ENCODE results near the gene IPO4.
A peak's percentile ranks its signal among the peaks of the same experiment; 100 is the strongest.

IPO4 gene

GRCh38 chr14:24215495-24216344 is 27.1 kb upstream of the IPO4 start, which contains the start of gene MDP1:
MDP1 (minus strand) TSS chr14:24216066; CDS start chr14:24215955, 111 bp downstream.
- H3K27ac ChIP-seq = peak within 1 kb of the TSS; percentile 94
- TF ChIP-seq CTCF (conservative IDR thresholded peaks at IDR 0.05; ENCODE audit: low read depth) = peak; percentile 73
- ChIA-PET POLR2A (ENCODE audit: low non-redundant PET) (no interaction called here), CTCF (interaction anchor here (1.0 to 1.2 kb wide), 2 partner anchors 17 to 27 kb away, joined by 3 read pairs; partner anchors contain the start of genes GMPR2 and IPO4)
- peak; percentile 85 for DNase-seq (ENCODE audit: low spot score)

DNA sequence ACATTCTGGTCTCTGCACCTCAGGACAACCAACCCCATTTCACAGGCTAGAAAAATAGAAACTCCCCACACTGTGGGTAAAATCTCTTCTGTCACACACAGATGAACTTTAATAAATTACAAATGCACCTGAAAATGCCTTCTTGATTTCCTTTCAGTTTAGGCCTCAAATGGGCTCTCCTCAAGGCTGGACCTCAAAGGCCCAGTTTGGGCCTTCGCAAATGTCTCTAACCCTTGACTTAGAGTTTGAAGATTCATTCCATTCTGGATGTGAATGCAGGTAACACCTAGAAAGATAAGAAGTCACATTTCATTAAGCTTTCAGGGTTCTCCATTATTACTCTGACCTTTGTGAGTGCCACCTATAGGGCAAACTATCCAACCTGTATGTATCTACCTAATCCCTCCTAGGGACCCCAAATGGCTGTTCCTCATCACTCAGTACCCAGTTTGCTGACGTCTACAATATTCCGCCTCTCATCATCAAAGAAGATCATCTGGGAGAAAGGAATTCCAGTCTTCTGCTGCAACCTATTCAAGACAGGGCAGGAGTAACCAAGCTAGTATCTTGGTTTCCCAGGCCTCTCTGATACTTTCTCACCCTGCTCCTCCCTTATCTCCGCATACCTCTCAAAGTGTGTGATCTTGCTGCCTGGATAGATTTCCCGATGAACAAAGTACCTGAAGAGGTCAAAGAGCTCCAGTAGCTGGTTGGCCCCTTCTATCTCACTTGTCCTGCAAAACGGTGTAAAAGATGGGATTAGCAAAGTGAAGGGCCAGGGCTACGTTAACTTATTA is 25.4 kb upstream of the IPO4 start:
- POLR2A ChIA-PET (ENCODE audit: low non-redundant PET) = interaction anchor here (1.1 kb wide), 1 partner anchor 28 kb away, joined by 4 read pairs; no protein-coding TSS in a partner anchor
- no peak for DNase-seq (ENCODE audit: low spot score)
- no peak for TF ChIP-seq CTCF (conservative IDR thresholded peaks at IDR 0.05; ENCODE audit: low read depth)
- CTCF ChIA-PET = interaction anchor here (0.5 to 0.6 kb wide), 2 partner anchors 10 to 53 kb away, joined by 3 to 8 read pairs; partner anchors contain the start of gene IRF9
- peak overlapping the region; percentile 96 for H3K27ac ChIP-seq

DNA sequence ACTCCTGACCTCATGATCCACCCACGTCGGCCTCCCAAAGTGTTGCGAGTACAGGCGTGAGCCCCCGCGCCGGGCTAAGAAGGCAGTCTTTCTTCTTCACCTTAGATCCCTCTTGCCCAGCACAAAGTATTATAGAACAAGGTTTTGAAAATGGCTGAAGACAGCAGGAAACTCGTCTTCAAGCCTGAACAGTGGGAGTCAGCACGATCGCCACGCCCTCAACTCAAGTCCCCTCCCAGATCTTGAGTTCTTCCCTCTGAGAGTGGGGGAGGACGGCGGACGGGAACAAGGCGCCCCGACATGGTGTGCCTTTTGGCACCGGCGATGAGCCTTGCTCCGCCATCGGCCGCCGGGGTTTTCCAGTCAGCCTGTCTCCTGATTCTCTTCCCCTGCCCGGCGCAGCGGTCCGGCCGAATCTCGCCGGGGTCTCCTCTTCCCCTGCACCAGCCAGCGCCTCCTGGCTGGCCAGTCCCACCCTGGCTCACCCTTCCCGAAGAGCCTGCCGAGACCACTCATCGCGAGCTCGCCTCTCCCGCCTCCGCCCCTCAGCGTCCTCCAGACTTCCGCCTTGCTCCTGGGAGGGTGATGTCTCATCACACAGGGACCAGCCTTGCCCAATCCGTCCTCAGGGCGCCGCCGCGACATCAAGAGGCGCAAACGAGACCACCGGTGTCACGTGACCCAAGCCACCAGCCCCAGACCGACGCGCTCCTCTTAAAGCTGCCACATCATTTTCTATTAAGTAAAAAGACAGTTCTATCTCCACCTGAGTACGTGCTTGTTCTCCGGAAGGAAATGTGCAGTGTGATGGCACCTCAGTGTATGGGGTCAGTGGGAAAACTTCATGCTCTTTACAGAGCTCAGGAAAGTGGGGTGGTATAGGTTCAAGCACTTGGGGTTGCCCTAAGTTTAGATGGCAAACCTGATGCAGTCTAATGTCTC is 24.6 kb upstream of the IPO4 start, which contains the start of gene CHMP4A:
Gene CHMP4A (minus strand): TSS at position 565 of the 942 bp plus-strand sequence. CDS start 49 bp downstream, at position 516.
- DNase-seq (ENCODE audit: low spot score) = peak; percentile 97
- no peak for TF ChIP-seq CTCF (conservative IDR thresholded peaks at IDR 0.05; ENCODE audit: low read depth)
- ChIA-PET POLR2A (ENCODE audit: low non-redundant PET) (no interaction called here), CTCF (interaction anchor here (1.4 kb wide), 1 partner anchor 18 kb away, joined by 4 read pairs; the partner anchor contains the start of gene TM9SF1)
- H3K27ac ChIP-seq = peak within 1 kb of the TSS; percentile 96

GRCh38 chr14:24211311-24211710 is 22.7 kb upstream of the IPO4 start:
- no peak for DNase-seq (ENCODE audit: low spot score)
- no peak for TF ChIP-seq CTCF (conservative IDR thresholded peaks at IDR 0.05; ENCODE audit: low read depth)
- H3K27ac ChIP-seq = 0 out of 2 replicates have a peak overlapping the region, but pooled peaks have one; percentile 2
- ChIA-PET CTCF (no interaction called here), POLR2A (ENCODE audit: low non-redundant PET) (no interaction called here)

GRCh38 chr14:24207625-24208024 is 19.0 kb upstream of the IPO4 start:
- no peak overlapping the region for H3K27ac ChIP-seq
- ChIA-PET CTCF (no interaction called here), POLR2A (ENCODE audit: low non-redundant PET) (no interaction called here)
- no peak for TF ChIP-seq CTCF (conservative IDR thresholded peaks at IDR 0.05; ENCODE audit: low read depth)
- DNase-seq (ENCODE audit: low spot score) = no peak

All from RWPE1 (cell line).